CD4-positive, alpha-beta memory T cell (primary cell): ENCODE data around the gene FSTL3. TPM values are rescaled to one million over a fixed set of nuclear protein-coding genes. Genes with fewer than 3 reads are reported as not detected.

Experiments
- CTCF ChIA-PET: fragments of 350-600 bp; sonication (Branson Sonifier 250); formaldehyde crosslinking; loops from one replicate; lab custom pipeline; 2021; ENCODE audit warnings: inconsistent platforms; ENCODE audit not compliant: partially characterized antibody; lab: Charles Lee
- POLR2A ChIA-PET: fragments of 350-600 bp; sonication (Branson Sonifier 250); formaldehyde crosslinking; loops from one replicate; lab custom pipeline; 2021; ENCODE audit not compliant: partially characterized antibody; lab: Charles Lee
- DNase-seq, 5 donors: peaks; one replicate each; pipeline versions ENCODE4 v3.0.0 to v3.0.0-alpha.2; 2020 to 2022; ENCODE audit warnings: mixed read lengths in 1 of 5
- H3K27ac ChIP-seq: one replicate; pipeline ENCODE4 v1.7.0; 2013; ENCODE audit warnings: low read depth, low read length
- H3K27me3 ChIP-seq: 2 replicates; pipeline ENCODE4 v1.7.0; 2013; ENCODE audit warnings: mild to moderate bottlenecking, low read length, moderate library complexity; ENCODE audit not compliant: insufficient read depth
- H3K36me3 ChIP-seq: 2 replicates; pipeline ENCODE4 v1.7.0; 2013; ENCODE audit warnings: mild to moderate bottlenecking, low read length, moderate library complexity; ENCODE audit not compliant: insufficient read depth
- H3K4me1 ChIP-seq: 2 replicates; pipeline ENCODE4 v1.7.0; 2013; ENCODE audit warnings: mild to moderate bottlenecking, low read length, moderate library complexity; ENCODE audit not compliant: insufficient read depth
- H3K4me3 ChIP-seq, 2 donors: one replicate each; pipeline ENCODE4 v1.7.0; 2013; ENCODE audit warnings: low read length in 2 of 2, mild to moderate bottlenecking in 1 of 2
- H3K9me3 ChIP-seq, 2 donors: one replicate each; pipeline ENCODE4 v1.7.0; 2013; ENCODE audit warnings: low read length in 2 of 2, control low read depth in 1 of 2; ENCODE audit not compliant: control insufficient read depth in 1 of 2
- H3K27ac Mint-ChIP-seq, 7 donors: one replicate each; pipeline ENCODE4 v1.8.0; 2020 to 2021; ENCODE audit warnings: mixed read lengths in 7 of 7, mild to moderate bottlenecking in 6 of 7, inconsistent platforms in 3 of 7, moderate library complexity in 3 of 7
- H3K27me3 Mint-ChIP-seq, 2 donors: one replicate each; pipeline ENCODE4 v1.8.0; 2020 to 2021; ENCODE audit warnings: mixed read lengths in 2 of 2
- H3K36me3 Mint-ChIP-seq, 2 donors: one replicate each; pipeline ENCODE4 v1.8.0; 2020 to 2021; ENCODE audit warnings: mixed read lengths in 2 of 2, inconsistent platforms in 1 of 2, mild to moderate bottlenecking in 1 of 2
- H3K4me1 Mint-ChIP-seq, 4 donors: one replicate each; pipeline ENCODE4 v1.8.0; 2020 to 2021; ENCODE audit warnings: mixed read lengths in 4 of 4, mild to moderate bottlenecking in 1 of 4
- H3K4me3 Mint-ChIP-seq, 8 donors: one replicate each; pipeline ENCODE4 v1.8.0; 2020 to 2021; ENCODE audit warnings: mixed read lengths in 8 of 8, mild to moderate bottlenecking in 7 of 8, moderate library complexity in 6 of 8, inconsistent platforms in 3 of 8
- H3K9me3 Mint-ChIP-seq, 8 donors: one replicate each; pipeline ENCODE4 v1.8.0; 2020 to 2021; ENCODE audit warnings: mixed read lengths in 8 of 8, mild to moderate bottlenecking in 5 of 8, inconsistent platforms in 3 of 8, moderate library complexity in 1 of 8
- intact Hi-C: fragments of 100-400 bp; cut with micrococcal nuclease; formaldehyde crosslinking; loops from one replicate; pipeline ENCODE4 v1.15.1; 2023
- polyA plus RNA-seq, 2 donors: library from polyadenylated mRNA; unstranded; fragments of 300-500 nt; fragmentation: Illumina TruSeq; gene quantifications; one replicate each; pipeline ENCODE4 v1.2.3, GENCODE V29; 2021
- total RNA-seq, 2 experiments: library from RNA; stranded (reverse); gene quantifications; one replicate each; pipeline ENCODE4 v1.2.3, GENCODE V29; 2021

Gene FSTL3
- total and polyA plus RNA-seq, 4 experiments from 2014 or later, result 2.0 to 3.4 (median 2.5) TPM

GRCh38 chr19:711254-711653, 35.1 kb downstream of the FSTL3 start:
- H3K36me3 Mint-ChIP-seq, result no peaks in the 10 kb centered on the region
- no peaks in the 10 kb centered on the region for H3K4me1 Mint-ChIP-seq
- intact Hi-C loops, result no loop called here
- POLR2A ChIA-PET, result no interaction called here
- peaks cover 0 to 11% (median 7%) of the 10 kb centered on the region in 8 donors for H3K9me3 Mint-ChIP-seq
- peak overlapping the region in 2 of 8 donors; percentile 6 to 21 for H3K4me3 Mint-ChIP-seq
- CTCF ChIA-PET, result no interaction called here
- no peak for DNase-seq
- H3K27me3 ChIP-seq, result no peaks in the 10 kb centered on the region
- no peak overlapping the region for H3K4me3 ChIP-seq
- H3K27me3 Mint-ChIP-seq, result peaks cover 20 to 25% of the 10 kb centered on the region in 2 donors
- no peaks in the 10 kb centered on the region for H3K9me3 ChIP-seq
- no peaks in the 10 kb centered on the region for H3K36me3 ChIP-seq
- no peak overlapping the region for H3K27ac Mint-ChIP-seq
- H3K4me1 ChIP-seq, result no peaks in the 10 kb centered on the region
- no peak overlapping the region for H3K27ac ChIP-seq

DNA sequence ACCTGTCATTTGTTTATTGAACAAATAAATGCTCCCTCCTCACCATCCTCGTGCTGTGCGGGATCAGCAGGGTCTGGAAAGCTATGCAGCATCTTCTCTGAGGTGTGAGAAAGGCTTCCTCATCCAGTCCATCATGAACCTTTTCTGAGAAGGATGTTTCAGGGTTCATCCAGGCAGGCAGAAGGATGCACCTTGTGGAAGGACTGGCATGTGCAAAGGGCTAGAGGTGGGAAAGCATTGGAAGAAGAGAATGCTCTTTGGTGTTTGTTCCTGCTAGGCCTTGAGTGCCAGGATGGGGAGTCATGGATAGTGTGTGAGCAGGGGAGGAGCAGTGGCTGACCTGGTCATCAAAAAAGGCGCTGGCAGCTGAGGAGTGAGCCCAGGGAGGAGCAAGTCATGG, 39.2 kb downstream of the FSTL3 start:
- Mint-ChIP-seq H3K36me3 (no peaks in the 10 kb centered on the region), H3K27ac (peak overlapping the region in 2 of 7 donors; percentile 38 to 53), H3K4me3 (no peak overlapping the region), H3K9me3 (peaks cover 0 to 11% (median 7%) of the 10 kb centered on the region in 8 donors), H3K27me3 (peaks cover 21 to 24% of the 10 kb centered on the region in 2 donors), H3K4me1 (no peaks in the 10 kb centered on the region)
- H3K36me3 ChIP-seq, result no peaks in the 10 kb centered on the region
- no peaks in the 10 kb centered on the region for H3K27me3 ChIP-seq
- no peak for DNase-seq
- intact Hi-C loops, result no loop called here
- H3K4me3 ChIP-seq, result no peak overlapping the region
- H3K4me1 ChIP-seq, result no peaks in the 10 kb centered on the region
- no peaks in the 10 kb centered on the region for H3K9me3 ChIP-seq
- CTCF ChIA-PET, result no interaction called here
- no peak overlapping the region for H3K27ac ChIP-seq
- POLR2A ChIA-PET, result no interaction called here

DNA sequence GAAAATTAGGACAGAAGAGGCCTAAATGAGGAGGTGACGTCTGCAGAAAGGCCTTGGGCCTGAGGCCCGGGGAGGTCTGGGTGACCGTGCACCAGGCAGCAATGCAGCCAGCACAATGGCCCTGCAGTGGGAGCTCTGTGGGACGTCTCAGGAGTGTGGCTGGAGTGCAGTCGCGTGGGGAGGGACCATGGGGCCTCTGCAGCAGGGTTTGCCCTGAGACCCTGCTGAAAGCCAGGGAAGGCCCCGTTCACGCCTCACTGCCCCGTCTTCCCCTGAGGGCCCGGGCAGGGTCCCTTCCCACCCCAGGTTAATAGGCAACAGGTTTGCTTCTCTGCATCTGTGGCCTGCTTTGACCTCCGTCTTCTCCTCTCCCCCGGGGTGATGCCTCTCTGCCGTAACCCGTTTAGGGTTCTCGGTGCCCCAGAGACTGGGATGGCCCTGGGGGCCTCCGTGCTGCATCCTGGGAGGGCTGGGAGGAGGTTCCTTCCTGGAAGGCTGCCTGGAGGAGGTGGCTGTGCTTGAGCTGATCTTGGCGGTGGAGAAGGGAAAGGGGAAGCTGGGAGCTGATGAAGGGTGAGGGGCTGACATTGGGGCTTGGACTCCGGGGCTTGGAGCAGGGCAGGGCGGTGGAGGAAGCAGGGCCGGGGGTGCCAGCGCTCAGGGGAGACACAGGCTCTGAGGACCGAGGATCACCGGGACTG, 42.2 kb downstream of the FSTL3 start:
- peaks cover 0 to 11% (median 7%) of the 10 kb centered on the region in 8 donors for H3K9me3 Mint-ChIP-seq
- H3K36me3 Mint-ChIP-seq, result no peaks in the 10 kb centered on the region
- H3K27ac Mint-ChIP-seq, result no peak overlapping the region
- CTCF ChIA-PET, result interaction anchor here (0.6 kb wide), 1 partner anchor 1009 kb away, joined by 3 read pairs; no protein-coding TSS in a partner anchor
- no peak overlapping the region for H3K4me3 Mint-ChIP-seq
- Histone ChIP-seq H3K9me3 (no peaks in the 10 kb centered on the region), H3K27me3 (no peaks in the 10 kb centered on the region), H3K27ac (no peak overlapping the region), H3K4me1 (no peaks in the 10 kb centered on the region), H3K4me3 (no peak overlapping the region), H3K36me3 (no peaks in the 10 kb centered on the region)
- DNase-seq, result no peak
- POLR2A ChIA-PET, result no interaction called here
- H3K4me1 Mint-ChIP-seq, result no peaks in the 10 kb centered on the region
- H3K27me3 Mint-ChIP-seq, result peaks cover 15 to 21% of the 10 kb centered on the region in 2 donors
- intact Hi-C loops, result no loop called here

DNA sequence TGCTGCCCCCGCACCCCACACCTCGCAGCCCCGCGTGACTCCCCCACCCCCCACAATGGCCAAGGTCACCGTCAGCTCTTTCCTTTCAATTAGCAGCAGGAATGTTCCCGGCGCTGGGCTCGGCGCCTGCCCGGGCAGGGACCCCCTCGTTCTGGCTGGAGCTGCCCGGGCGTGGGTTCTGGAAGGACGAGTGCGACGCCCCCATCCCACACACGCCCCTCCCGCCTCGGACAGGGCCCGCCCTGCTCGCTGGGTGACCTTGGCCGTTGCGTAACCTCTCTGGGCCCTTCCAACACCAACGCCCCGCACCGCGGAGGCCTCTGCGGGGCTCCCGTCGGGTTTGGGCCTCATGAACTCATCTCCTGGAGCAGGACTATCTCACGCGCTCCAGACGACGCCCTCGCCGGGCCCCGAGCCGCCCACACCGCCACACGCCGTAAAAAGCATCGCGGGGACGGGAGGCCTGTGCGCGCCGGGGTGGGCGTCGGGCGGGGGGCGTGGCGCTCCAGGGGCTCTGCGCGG, 42.9 kb downstream of the FSTL3 start:
- H3K27ac Mint-ChIP-seq, result no peak overlapping the region
- Histone ChIP-seq H3K4me1 (no peaks in the 10 kb centered on the region), H3K9me3 (no peaks in the 10 kb centered on the region), H3K36me3 (no peaks in the 10 kb centered on the region), H3K27me3 (no peaks in the 10 kb centered on the region), H3K27ac (no peak overlapping the region), H3K4me3 (no peak overlapping the region)
- peaks cover 0 to 11% (median 7%) of the 10 kb centered on the region in 8 donors for H3K9me3 Mint-ChIP-seq
- ChIA-PET CTCF (no interaction called here), POLR2A (no interaction called here)
- H3K4me1 Mint-ChIP-seq, result no peaks in the 10 kb centered on the region
- intact Hi-C loops, result no loop called here
- H3K4me3 Mint-ChIP-seq, result no peak overlapping the region
- peaks cover 17 to 23% of the 10 kb centered on the region in 2 donors for H3K27me3 Mint-ChIP-seq
- H3K36me3 Mint-ChIP-seq, result no peaks in the 10 kb centered on the region
- no peak for DNase-seq

DNA sequence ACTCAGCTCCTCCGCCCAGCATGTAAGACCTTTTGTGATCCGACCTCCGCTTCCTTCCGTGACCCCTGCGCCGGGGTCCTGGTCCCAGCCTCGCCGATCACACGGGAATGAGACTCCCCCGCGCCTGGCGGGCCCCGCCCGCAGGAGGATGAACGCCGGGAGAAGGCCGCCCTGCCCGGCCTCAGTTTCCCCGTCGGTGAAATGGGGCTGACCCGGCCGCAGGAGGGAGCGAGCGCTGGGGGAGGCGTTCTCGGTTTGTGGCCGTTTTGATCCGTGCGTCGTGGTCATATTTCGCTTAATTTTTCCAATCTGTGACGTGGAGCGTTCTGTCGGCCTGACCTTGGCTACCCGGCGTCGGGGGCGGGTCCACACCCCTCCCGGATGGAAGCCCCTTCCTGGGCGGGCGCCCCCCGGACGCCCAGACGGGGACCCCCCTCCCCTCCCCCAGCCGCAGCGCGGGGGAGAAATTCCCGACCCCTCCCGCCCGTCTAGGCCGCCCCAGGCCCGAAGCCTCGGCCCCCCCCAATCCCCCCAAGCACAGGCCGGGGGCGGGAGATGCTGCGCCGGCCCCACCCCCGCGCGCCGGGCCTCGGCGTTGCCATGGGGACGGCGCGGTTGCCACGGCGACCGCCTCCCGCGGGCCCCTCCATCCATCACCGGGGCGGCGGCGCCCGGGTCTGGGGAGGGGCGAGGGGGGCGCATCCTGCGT, 43.6 kb downstream of the FSTL3 start:
- intact Hi-C loops, result no loop called here
- POLR2A ChIA-PET, result no interaction called here

GRCh38 chr19:720345-721160, 44.4 kb downstream of the FSTL3 start:
- no peaks in the 10 kb centered on the region for H3K27me3 ChIP-seq
- POLR2A ChIA-PET, result no interaction called here

More for the DNA sequence above, 43.6 kb downstream of the FSTL3 start:
- Histone ChIP-seq H3K27me3 (no peaks in the 10 kb centered on the region), H3K4me1 (no peaks in the 10 kb centered on the region), H3K36me3 (no peaks in the 10 kb centered on the region), H3K27ac (no peak overlapping the region), H3K9me3 (no peaks in the 10 kb centered on the region), H3K4me3 (no peak overlapping the region)
- Mint-ChIP-seq H3K4me3 (no peak overlapping the region), H3K4me1 (no peaks in the 10 kb centered on the region), H3K27me3 (peaks cover 17 to 24% of the 10 kb centered on the region in 2 donors), H3K9me3 (peaks cover 0 to 11% (median 7%) of the 10 kb centered on the region in 8 donors), H3K36me3 (no peaks in the 10 kb centered on the region), H3K27ac (no peak overlapping the region)
- CTCF ChIA-PET, result no interaction called here
- no peak for DNase-seq

More at GRCh38 chr19:720345-721160, 44.4 kb downstream of the FSTL3 start:
- no peak for DNase-seq
- no peaks in the 10 kb centered on the region for H3K4me1 Mint-ChIP-seq
- Histone ChIP-seq H3K36me3 (no peaks in the 10 kb centered on the region), H3K27ac (no peak overlapping the region), H3K4me3 (no peak overlapping the region), H3K9me3 (no peaks in the 10 kb centered on the region), H3K4me1 (no peaks in the 10 kb centered on the region)
- intact Hi-C loops, result no loop called here
- peaks cover 14 to 20% of the 10 kb centered on the region in 2 donors for H3K27me3 Mint-ChIP-seq
- H3K36me3 Mint-ChIP-seq, result no peaks in the 10 kb centered on the region
- no peak overlapping the region for H3K27ac Mint-ChIP-seq
- no peak overlapping the region for H3K4me3 Mint-ChIP-seq
- CTCF ChIA-PET, result no interaction called here
- H3K9me3 Mint-ChIP-seq, result peaks cover 0 to 5% (median 3%) of the 10 kb centered on the region in 8 donors
